SK-N-MC (cell line): ENCODE measurements around the gene WDR83.
"Not testable (repeated sequence)": the region's sequence is repeated elsewhere in the genome, so short reads cannot be mapped to it uniquely, and the experiment has no call there.

Source experiments
- EZH2 ChIP-seq: fragments of 200-600 bp; sonication (generic); IDR thresholded peaks from one replicate; pipeline ENCODE4 v1.6.1; 2017; ENCODE audit warnings: antibody characterized with exemption
- FOXP2 ChIP-seq: optimal IDR thresholded peaks from 2 replicates; pipeline ENCODE3; 2011; ENCODE audit warnings: mild to moderate bottlenecking, moderate library complexity; ENCODE audit not compliant: insufficient read depth; ENCODE audit errors: extremely low read length, control extremely low read depth
- POLR2AphosphoS5 ChIP-seq: IDR thresholded peaks from 2 replicates; pipeline ENCODE4 v1.6.1; 2012; ENCODE audit warnings: mild to moderate bottlenecking, low read depth, low read length, borderline replicate concordance

GRCh38 chr19:12713304-12713703, 46.7 kb downstream of the WDR83 start:
- not testable (repeated sequence) for TF ChIP-seq EZH2, POLR2AphosphoS5, FOXP2
